Activated CD8-positive, alpha-beta memory T cell treated with anti-CD3 and anti-CD28 coated beads for 1 hour (primary cell): ENCODE results near the gene NLRP10.

ENCODE experiments used
- DNase-seq, 2 donors: peaks; one replicate each; pipeline ENCODE4 v3.0.0-alpha.2; 2020; ENCODE audit warnings: low read depth in 1 of 2; ENCODE audit errors: extremely low read depth in 1 of 2

NLRP10 gene

GRCh38 chr11:7974668-7975067, 9.4 kb upstream of the NLRP10 start:
- no peak for DNase-seq

GRCh38 chr11:7973011-7973410, 7.8 kb upstream of the NLRP10 start:
- DNase-seq, result no peak

GRCh38 chr11:7971846-7972245, 6.6 kb upstream of the NLRP10 start:
- no peak for DNase-seq

- no peak for DNase-seq
Measured at GRCh38 chr11:7969756-7970646, 4.8 kb upstream of the NLRP10 start.

- no peak for DNase-seq
Measured at GRCh38 chr11:7968686-7969085, 3.4 kb upstream of the NLRP10 start.

GRCh38 chr11:7967826-7968225, 2.6 kb upstream of the NLRP10 start:
- DNase-seq, result no peak

GRCh38 chr11:7967097-7967496, 1.9 kb upstream of the NLRP10 start:
- DNase-seq, result no peak

- DNase-seq, result no peak
Measured at GRCh38 chr11:7964873-7965272, 374 bp downstream of the NLRP10 start.

GRCh38 chr11:7964261-7964660, 986 bp downstream of the NLRP10 start:
- no peak for DNase-seq

- DNase-seq, result no peak
Measured at GRCh38 chr11:7955191-7955590, 10.1 kb downstream of the NLRP10 start.

GRCh38 chr11:7949934-7950333, 15.3 kb downstream of the NLRP10 start:
- no peak for DNase-seq

- no peak for DNase-seq
Measured at GRCh38 chr11:7944123-7944522, 21.1 kb downstream of the NLRP10 start.

GRCh38 chr11:7941608-7942007, 23.6 kb downstream of the NLRP10 start, which contains the start of gene OR10A3:
Gene OR10A3, minus strand, starts transcription at chr11:7941708. Its CDS starts 2,188 bp downstream, at chr11:7939520.
- no peak for DNase-seq

GRCh38 chr11:7941146-7941545, 24.1 kb downstream of the NLRP10 start:
- DNase-seq, result no peak

GRCh38 chr11:7936615-7937014, 28.6 kb downstream of the NLRP10 start:
- no peak for DNase-seq

- DNase-seq, result no peak
Measured at GRCh38 chr11:7931168-7931567, 34.1 kb downstream of the NLRP10 start, which contains the start of gene OR10A6. Gene OR10A6, minus strand, starts transcription at chr11:7931268. Its CDS starts 2,606 bp downstream, at chr11:7928662.

- DNase-seq, result no peak
Measured at GRCh38 chr11:7927635-7928034, 37.6 kb downstream of the NLRP10 start.

GRCh38 chr11:7924536-7924935, 40.7 kb downstream of the NLRP10 start:
- DNase-seq, result no peak

GRCh38 chr11:7918141-7918540, 47.1 kb downstream of the NLRP10 start:
- no peak for DNase-seq
